HEK293 (cell line): Measurements from ENCODE around the gene OR2L2.

Source experiments
- CTCF ChIA-PET: fragments of 350-600 bp; formaldehyde crosslinking; extraction: SDS; loops from one replicate; lab custom pipeline; 2021; ENCODE audit warnings: antibody characterized with exemption; lab: Yijun Ruan, JAX
- POLR2A ChIA-PET: fragments of 300-600 bp; formaldehyde crosslinking; extraction: SDS; loops from one replicate; lab custom pipeline; 2020; ENCODE audit warnings: antibody characterized with exemption, inconsistent platforms; lab: Yijun Ruan, JAX
- H3K27ac ChIP-seq: fragments of 200-500 bp; sonication (Bioruptor generic); 2 replicates; pipeline ENCODE4 v1.5.1; 2014; ENCODE audit warnings: low read depth, low read length, control low read depth, inconsistent platforms; ENCODE audit errors: extremely low read depth
- H3K36me3 ChIP-seq, 2 experiments: fragments of 200-500 bp in 1 of 2; sonication (Bioruptor generic) in 1 of 2; 1 replicate in 1 of 2; 2 replicates in 1 of 2; pipeline ENCODE4 v1.5.1; 2014 to 2017; ENCODE audit warnings: inconsistent platforms in 2 of 2, low read length in 2 of 2; ENCODE audit not compliant: control insufficient read depth in 2 of 2, insufficient read depth in 1 of 2
- H3K4me1 ChIP-seq: fragments of 200-500 bp; sonication (Bioruptor generic); 2 replicates; pipeline ENCODE4 v1.5.1; 2014; ENCODE audit warnings: mild to moderate bottlenecking, low read length, inconsistent platforms; ENCODE audit not compliant: control insufficient read depth, insufficient read depth
- H3K4me3 ChIP-seq: 2 replicates; pipeline ENCODE4 v1.5.1; 2011; ENCODE audit warnings: low read depth, mild to moderate bottlenecking, control low read depth, low read length, moderate library complexity
- H3K9me3 ChIP-seq: fragments of 200-500 bp; sonication (Bioruptor generic); 2 replicates; pipeline ENCODE4 v1.5.1; 2014; ENCODE audit warnings: low read depth, low read length, inconsistent platforms; ENCODE audit not compliant: control insufficient read depth, insufficient read depth
- BCL11B ChIP-seq: fragments of 450-650 bp; formaldehyde crosslinking; IDR thresholded peaks from 2 replicates; pipeline ENCODE4 v1.5.1; 2016; ENCODE audit warnings: low read depth, missing biosample characterization, missing genetic modification characterization
- GLIS1 ChIP-seq: fragments of 450-650 bp; formaldehyde crosslinking; IDR thresholded peaks from 2 replicates; pipeline ENCODE4 v1.5.1; 2016; ENCODE audit warnings: missing biosample characterization, missing genetic modification characterization
- HOXC10 ChIP-seq: sonication (generic); formaldehyde crosslinking; IDR thresholded peaks from 2 replicates; pipeline ENCODE4 v1.8.1; 2023; ENCODE audit warnings: mild to moderate bottlenecking, missing genetic modification reagents
- MYNN ChIP-seq: fragments of 450-650 bp; formaldehyde crosslinking; IDR thresholded peaks from 2 replicates; pipeline ENCODE4 v1.5.1; 2016; ENCODE audit warnings: missing biosample characterization, missing genetic modification characterization, borderline replicate concordance
- PRDM1 ChIP-seq: fragments of 450-650 bp; formaldehyde crosslinking; IDR thresholded peaks from 2 replicates; pipeline ENCODE4; 2016; ENCODE audit warnings: missing biosample characterization, missing genetic modification characterization
- YY1 ChIP-seq: fragments of 450-650 bp; formaldehyde crosslinking; IDR thresholded peaks from 2 replicates; pipeline ENCODE4 v1.5.1; 2018; ENCODE audit warnings: missing biosample characterization, missing genetic modification characterization
- ZBTB20 ChIP-seq: fragments of 450-650 bp; formaldehyde crosslinking; IDR thresholded peaks from 2 replicates; pipeline ENCODE4 v1.5.1; 2016; ENCODE audit warnings: missing biosample characterization, missing genetic modification characterization
- ZBTB21 ChIP-seq: fragments of 450-650 bp; formaldehyde crosslinking; IDR thresholded peaks from 2 replicates; pipeline ENCODE4 v1.5.1; 2017; ENCODE audit warnings: missing biosample characterization, missing genetic modification characterization
- ZNF214 ChIP-seq: fragments of 450-650 bp; formaldehyde crosslinking; IDR thresholded peaks from 2 replicates; pipeline ENCODE4 v1.5.1; 2017; ENCODE audit warnings: missing biosample characterization, mild to moderate bottlenecking, missing genetic modification characterization, borderline replicate concordance
- ZNF548 ChIP-seq: fragments of 450-650 bp; formaldehyde crosslinking; IDR thresholded peaks from 2 replicates; pipeline ENCODE4 v1.5.1; 2016; ENCODE audit warnings: missing biosample characterization, missing genetic modification characterization
- ZNF561 ChIP-seq: fragments of 450-650 bp; IDR thresholded peaks from 2 replicates; pipeline ENCODE4 v1.5.1; 2018; ENCODE audit warnings: missing biosample characterization, missing genetic modification characterization, borderline replicate concordance
- ZNF626 ChIP-seq: fragments of 450-650 bp; sonication (Bioruptor Pico); formaldehyde crosslinking; IDR thresholded peaks from 2 replicates; pipeline ENCODE4 v1.5.1; 2018; ENCODE audit warnings: missing biosample characterization, missing genetic modification characterization, inconsistent platforms
- ZNF768 ChIP-seq: fragments of 450-650 bp; formaldehyde crosslinking; IDR thresholded peaks from 2 replicates; pipeline ENCODE4 v1.5.1; 2018; ENCODE audit warnings: missing biosample characterization, mild to moderate bottlenecking, missing genetic modification characterization
- TF ChIP-seq, protein P1 (sequence below): fragments of 450-650 bp; formaldehyde crosslinking; IDR thresholded peaks from 2 replicates; pipeline ENCODE4 v1.5.1; 2017; ENCODE audit warnings: missing biosample characterization, missing genetic modification characterization
- TF ChIP-seq, protein P2 (sequence below): fragments of 450-650 bp; formaldehyde crosslinking; IDR thresholded peaks from 2 replicates; pipeline ENCODE4 v1.5.1; 2016; ENCODE audit warnings: missing biosample characterization, missing genetic modification characterization
- TF ChIP-seq, protein P3 (sequence below): fragments of 450-650 bp; formaldehyde crosslinking; optimal IDR thresholded peaks from 2 replicates; pipeline ENCODE3; 2016; ENCODE audit warnings: missing biosample characterization, mild to moderate bottlenecking, missing genetic modification characterization
- TF ChIP-seq, protein P4 (sequence below): fragments of 450-650 bp; formaldehyde crosslinking; IDR thresholded peaks from 2 replicates; pipeline ENCODE4 v1.5.1; 2016; ENCODE audit warnings: missing biosample characterization, missing genetic modification characterization
- TF ChIP-seq, protein P5 (sequence below): fragments of 450-650 bp; formaldehyde crosslinking; IDR thresholded peaks from 2 replicates; pipeline ENCODE4 v1.5.1; 2016; ENCODE audit warnings: missing biosample characterization, missing genetic modification characterization
- TF ChIP-seq, protein P6 (sequence below): fragments of 450-650 bp; formaldehyde crosslinking; IDR thresholded peaks from 2 replicates; pipeline ENCODE4 v1.5.1; 2016; ENCODE audit warnings: missing biosample characterization, missing genetic modification characterization
- TF ChIP-seq, protein P7 (sequence below): fragments of 450-650 bp; formaldehyde crosslinking; IDR thresholded peaks from 2 replicates; pipeline ENCODE4 v1.5.0; 2017; ENCODE audit warnings: missing biosample characterization, missing genetic modification characterization, borderline replicate concordance

Gene OR2L2

DNA sequence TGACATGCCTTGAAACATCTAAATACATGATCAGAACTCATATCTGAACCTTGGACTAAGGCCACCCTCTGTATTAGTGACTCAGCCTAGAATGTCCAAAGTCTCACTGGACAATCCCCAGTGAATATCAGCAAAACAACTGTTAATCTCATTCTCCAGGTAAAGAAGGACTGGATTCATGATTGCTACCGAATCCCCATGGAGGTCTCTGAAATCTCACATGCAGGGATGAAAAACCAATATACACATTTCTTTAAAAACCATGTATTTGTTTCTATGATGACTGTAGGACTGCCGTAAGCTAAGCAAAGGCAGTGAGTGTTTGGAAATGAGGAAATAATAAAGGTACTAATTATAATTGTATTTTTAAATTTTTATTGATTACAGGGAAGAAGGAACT lies 16.7 kb downstream of the OR2L2 start, which contains the start of gene OR2L3:
OR2L3 (plus strand) TSS at position 301 of the 400 bp plus-strand sequence. CDS start 13,846 bp downstream, outside the sequence.
- CTCF ChIA-PET = no interaction called here
- POLR2A ChIA-PET = no interaction called here
- no peaks in the 10 kb centered on the region for H3K4me1 ChIP-seq
- no peaks in the 10 kb centered on the region for H3K36me3 ChIP-seq
- TF ChIP-seq, protein P1, sequence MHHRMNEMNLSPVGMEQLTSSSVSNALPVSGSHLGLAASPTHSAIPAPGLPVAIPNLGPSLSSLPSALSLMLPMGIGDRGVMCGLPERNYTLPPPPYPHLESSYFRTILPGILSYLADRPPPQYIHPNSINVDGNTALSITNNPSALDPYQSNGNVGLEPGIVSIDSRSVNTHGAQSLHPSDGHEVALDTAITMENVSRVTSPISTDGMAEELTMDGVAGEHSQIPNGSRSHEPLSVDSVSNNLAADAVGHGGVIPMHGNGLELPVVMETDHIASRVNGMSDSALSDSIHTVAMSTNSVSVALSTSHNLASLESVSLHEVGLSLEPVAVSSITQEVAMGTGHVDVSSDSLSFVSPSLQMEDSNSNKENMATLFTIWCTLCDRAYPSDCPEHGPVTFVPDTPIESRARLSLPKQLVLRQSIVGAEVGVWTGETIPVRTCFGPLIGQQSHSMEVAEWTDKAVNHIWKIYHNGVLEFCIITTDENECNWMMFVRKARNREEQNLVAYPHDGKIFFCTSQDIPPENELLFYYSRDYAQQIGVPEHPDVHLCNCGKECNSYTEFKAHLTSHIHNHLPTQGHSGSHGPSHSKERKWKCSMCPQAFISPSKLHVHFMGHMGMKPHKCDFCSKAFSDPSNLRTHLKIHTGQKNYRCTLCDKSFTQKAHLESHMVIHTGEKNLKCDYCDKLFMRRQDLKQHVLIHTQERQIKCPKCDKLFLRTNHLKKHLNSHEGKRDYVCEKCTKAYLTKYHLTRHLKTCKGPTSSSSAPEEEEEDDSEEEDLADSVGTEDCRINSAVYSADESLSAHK (tag by site-specific recombination) = no peak
- TF ChIP-seq, protein P2, sequence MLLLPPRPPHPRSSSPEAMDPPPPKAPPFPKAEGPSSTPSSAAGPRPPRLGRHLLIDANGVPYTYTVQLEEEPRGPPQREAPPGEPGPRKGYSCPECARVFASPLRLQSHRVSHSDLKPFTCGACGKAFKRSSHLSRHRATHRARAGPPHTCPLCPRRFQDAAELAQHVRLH = no peak
- TF ChIP-seq YY1 (tag by site-specific recombination) = no peak
- no peaks in the 10 kb centered on the region for H3K9me3 ChIP-seq
- no peak within 1 kb of the TSS for H3K27ac ChIP-seq
- H3K4me3 ChIP-seq = no peak within 1 kb of the TSS

DNA sequence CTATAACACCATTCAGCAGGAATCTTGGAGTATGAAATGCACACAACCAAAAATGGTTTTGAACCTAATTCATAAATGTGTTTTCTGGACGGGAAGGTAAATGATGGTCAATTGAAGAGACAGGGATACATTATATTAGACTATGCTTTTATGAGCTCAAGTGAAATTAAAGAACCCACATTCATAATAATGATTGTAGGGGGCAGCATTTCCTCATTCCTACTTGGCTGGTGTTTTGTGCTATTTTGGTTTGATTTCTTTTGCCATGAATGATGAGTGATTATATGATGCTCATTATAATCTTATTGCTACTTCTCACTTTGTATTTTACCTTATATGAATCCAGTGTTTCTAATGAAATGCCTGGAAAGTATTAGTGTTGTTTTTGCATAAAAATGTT lies 17.1 kb downstream of the OR2L2 start:
- CTCF ChIA-PET = no interaction called here
- POLR2A ChIA-PET = no interaction called here
- H3K9me3 ChIP-seq = no peaks in the 10 kb centered on the region

More for the DNA sequence above, 17.1 kb downstream of the OR2L2 start:
- no peak for TF ChIP-seq YY1 (tag by site-specific recombination)
- TF ChIP-seq ZBTB20 (tag by site-specific recombination) = no peak
- TF ChIP-seq ZNF561 = no peak
- no peak for TF ChIP-seq ZNF548
- TF ChIP-seq HOXC10 (CRISPR knock-in tag) = no peak
- TF ChIP-seq, protein P3, sequence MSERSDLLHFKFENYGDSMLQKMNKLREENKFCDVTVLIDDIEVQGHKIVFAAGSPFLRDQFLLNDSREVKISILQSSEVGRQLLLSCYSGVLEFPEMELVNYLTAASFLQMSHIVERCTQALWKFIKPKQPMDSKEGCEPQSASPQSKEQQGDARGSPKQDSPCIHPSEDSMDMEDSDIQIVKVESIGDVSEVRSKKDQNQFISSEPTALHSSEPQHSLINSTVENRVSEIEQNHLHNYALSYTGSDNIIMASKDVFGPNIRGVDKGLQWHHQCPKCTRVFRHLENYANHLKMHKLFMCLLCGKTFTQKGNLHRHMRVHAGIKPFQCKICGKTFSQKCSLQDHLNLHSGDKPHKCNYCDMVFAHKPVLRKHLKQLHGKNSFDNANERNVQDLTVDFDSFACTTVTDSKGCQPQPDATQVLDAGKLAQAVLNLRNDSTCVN = no peak
- no peak for TF ChIP-seq MYNN (tag by site-specific recombination)
- TF ChIP-seq, protein P4, sequence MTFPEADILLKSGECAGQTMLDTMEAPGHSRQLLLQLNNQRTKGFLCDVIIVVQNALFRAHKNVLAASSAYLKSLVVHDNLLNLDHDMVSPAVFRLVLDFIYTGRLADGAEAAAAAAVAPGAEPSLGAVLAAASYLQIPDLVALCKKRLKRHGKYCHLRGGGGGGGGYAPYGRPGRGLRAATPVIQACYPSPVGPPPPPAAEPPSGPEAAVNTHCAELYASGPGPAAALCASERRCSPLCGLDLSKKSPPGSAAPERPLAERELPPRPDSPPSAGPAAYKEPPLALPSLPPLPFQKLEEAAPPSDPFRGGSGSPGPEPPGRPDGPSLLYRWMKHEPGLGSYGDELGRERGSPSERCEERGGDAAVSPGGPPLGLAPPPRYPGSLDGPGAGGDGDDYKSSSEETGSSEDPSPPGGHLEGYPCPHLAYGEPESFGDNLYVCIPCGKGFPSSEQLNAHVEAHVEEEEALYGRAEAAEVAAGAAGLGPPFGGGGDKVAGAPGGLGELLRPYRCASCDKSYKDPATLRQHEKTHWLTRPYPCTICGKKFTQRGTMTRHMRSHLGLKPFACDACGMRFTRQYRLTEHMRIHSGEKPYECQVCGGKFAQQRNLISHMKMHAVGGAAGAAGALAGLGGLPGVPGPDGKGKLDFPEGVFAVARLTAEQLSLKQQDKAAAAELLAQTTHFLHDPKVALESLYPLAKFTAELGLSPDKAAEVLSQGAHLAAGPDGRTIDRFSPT (tag by site-specific recombination) = no peak
- no peak for TF ChIP-seq ZNF626 (tag by site-specific recombination)
- TF ChIP-seq, protein P5, sequence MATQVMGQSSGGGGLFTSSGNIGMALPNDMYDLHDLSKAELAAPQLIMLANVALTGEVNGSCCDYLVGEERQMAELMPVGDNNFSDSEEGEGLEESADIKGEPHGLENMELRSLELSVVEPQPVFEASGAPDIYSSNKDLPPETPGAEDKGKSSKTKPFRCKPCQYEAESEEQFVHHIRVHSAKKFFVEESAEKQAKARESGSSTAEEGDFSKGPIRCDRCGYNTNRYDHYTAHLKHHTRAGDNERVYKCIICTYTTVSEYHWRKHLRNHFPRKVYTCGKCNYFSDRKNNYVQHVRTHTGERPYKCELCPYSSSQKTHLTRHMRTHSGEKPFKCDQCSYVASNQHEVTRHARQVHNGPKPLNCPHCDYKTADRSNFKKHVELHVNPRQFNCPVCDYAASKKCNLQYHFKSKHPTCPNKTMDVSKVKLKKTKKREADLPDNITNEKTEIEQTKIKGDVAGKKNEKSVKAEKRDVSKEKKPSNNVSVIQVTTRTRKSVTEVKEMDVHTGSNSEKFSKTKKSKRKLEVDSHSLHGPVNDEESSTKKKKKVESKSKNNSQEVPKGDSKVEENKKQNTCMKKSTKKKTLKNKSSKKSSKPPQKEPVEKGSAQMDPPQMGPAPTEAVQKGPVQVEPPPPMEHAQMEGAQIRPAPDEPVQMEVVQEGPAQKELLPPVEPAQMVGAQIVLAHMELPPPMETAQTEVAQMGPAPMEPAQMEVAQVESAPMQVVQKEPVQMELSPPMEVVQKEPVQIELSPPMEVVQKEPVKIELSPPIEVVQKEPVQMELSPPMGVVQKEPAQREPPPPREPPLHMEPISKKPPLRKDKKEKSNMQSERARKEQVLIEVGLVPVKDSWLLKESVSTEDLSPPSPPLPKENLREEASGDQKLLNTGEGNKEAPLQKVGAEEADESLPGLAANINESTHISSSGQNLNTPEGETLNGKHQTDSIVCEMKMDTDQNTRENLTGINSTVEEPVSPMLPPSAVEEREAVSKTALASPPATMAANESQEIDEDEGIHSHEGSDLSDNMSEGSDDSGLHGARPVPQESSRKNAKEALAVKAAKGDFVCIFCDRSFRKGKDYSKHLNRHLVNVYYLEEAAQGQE = no peak
- no peak for TF ChIP-seq GLIS1 (tag by site-specific recombination)
- TF ChIP-seq, protein P6, sequence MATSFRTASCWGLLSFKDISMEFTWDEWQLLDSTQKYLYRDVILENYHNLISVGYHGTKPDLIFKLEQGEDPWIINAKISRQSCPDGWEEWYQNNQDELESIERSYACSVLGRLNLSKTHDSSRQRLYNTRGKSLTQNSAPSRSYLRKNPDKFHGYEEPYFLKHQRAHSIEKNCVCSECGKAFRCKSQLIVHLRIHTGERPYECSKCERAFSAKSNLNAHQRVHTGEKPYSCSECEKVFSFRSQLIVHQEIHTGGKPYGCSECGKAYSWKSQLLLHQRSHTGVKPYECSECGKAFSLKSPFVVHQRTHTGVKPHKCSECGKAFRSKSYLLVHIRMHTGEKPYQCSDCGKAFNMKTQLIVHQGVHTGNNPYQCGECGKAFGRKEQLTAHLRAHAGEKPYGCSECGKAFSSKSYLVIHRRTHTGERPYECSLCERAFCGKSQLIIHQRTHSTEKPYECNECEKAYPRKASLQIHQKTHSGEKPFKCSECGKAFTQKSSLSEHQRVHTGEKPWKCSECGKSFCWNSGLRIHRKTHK = no peak
- no peak for TF ChIP-seq ZNF768 (tag by site-specific recombination)
- no peak for TF ChIP-seq ZNF214 (tag by site-specific recombination)
- TF ChIP-seq ZBTB21 (tag by site-specific recombination) = no peak
- TF ChIP-seq, protein P7, sequence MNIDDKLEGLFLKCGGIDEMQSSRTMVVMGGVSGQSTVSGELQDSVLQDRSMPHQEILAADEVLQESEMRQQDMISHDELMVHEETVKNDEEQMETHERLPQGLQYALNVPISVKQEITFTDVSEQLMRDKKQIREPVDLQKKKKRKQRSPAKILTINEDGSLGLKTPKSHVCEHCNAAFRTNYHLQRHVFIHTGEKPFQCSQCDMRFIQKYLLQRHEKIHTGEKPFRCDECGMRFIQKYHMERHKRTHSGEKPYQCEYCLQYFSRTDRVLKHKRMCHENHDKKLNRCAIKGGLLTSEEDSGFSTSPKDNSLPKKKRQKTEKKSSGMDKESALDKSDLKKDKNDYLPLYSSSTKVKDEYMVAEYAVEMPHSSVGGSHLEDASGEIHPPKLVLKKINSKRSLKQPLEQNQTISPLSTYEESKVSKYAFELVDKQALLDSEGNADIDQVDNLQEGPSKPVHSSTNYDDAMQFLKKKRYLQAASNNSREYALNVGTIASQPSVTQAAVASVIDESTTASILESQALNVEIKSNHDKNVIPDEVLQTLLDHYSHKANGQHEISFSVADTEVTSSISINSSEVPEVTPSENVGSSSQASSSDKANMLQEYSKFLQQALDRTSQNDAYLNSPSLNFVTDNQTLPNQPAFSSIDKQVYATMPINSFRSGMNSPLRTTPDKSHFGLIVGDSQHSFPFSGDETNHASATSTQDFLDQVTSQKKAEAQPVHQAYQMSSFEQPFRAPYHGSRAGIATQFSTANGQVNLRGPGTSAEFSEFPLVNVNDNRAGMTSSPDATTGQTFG = no peak
- TF ChIP-seq BCL11B (tag by site-specific recombination) = no peak
- TF ChIP-seq PRDM1 = no peak
- TF ChIP-seq, all 188 proteins: peak for 0
- Histone ChIP-seq H3K4me3 (no peak overlapping the region), H3K36me3 (no peaks in the 10 kb centered on the region), H3K27ac (no peak overlapping the region), H3K4me1 (no peaks in the 10 kb centered on the region)
